Measurements from ENCODE around the gene SLC37A2. TPM values are rescaled to one million over a fixed set of nuclear protein-coding genes. Genes with fewer than 3 reads are reported as not detected.

The SLC37A2 gene
- total RNA-seq: 0.17 and 0.70 TPM in 2 replicates

GRCh38 chr11:125062931-125063428, at the start of gene SLC37A2:
Gene SLC37A2 (plus strand): TSS chr11:125063305. CDS start chr11:125063368, 63 bp downstream.

DNA sequence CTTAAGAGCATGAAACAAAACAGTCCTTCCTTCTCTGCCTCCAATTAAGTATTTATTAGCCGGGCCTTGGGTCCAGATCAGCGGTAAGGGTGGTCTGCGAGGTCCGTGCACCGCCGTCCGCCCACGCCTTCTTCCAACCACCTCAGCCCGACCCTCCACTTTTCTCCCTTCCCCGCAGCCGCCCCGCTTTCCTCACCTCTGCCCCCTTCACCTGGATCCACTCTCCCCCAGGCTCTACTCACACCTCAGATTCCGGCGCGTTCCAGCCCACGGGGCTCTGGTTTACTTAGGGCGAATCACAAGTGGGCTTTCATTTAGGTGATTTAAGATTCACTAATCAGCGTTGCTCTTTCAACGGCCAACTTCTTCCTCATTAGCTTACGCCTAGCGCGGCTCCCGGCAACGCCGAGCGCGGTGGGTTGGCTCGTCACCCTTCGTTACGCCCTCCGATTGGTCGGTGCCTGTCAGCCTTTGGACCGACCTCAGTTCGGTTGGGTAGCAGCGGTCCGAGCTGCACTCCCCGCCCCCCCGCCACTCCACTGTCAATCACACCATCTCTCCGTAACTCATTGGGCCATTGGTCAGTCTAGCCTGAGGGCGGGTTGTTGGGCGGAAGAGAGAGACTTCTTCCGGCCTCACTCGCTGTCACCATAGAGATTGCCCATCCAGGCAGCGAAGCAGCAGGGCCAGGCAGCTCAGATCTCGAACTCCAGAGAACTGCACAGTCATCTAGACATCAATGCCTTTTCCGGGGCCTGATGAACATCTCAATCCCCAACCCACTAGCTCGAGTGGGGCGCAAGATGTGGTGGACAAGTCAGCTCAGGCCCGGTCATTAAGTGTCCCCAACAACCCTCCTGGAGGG, 48.5 kb downstream of the SLC37A2 start, which contains the start of gene TMEM218:
Gene TMEM218, minus strand, starts transcription at position 284 of the 865 bp plus-strand sequence. CDS start 9,385 bp downstream, outside the sequence.

Other genes with a start within 250 kb of the SLC37A2 start
- 16.0 and 36.2 TPM in 2 replicates for gene ROBO3, start 197.9 kb upstream of the SLC37A2 start, total RNA-seq
- 4.3 and 13.4 TPM in 2 replicates for gene ROBO4, start 165.4 kb upstream of the SLC37A2 start, total RNA-seq
- not detected in 2 replicates for gene HEPN1, start 144.1 kb upstream of the SLC37A2 start, total RNA-seq
- gene HEPACAM, start 127.3 kb upstream of the SLC37A2 start, total RNA-seq: not detected in 2 replicates
- gene CCDC15, start 109.1 kb upstream of the SLC37A2 start, total RNA-seq: 1.0 and 1.1 TPM in 2 replicates
- gene TMEM218, start 48.3 kb downstream of the SLC37A2 start, total RNA-seq: 19.9 and 22.1 TPM in 2 replicates
- 5.9 and 8.2 TPM in 2 replicates for gene PKNOX2, start 101.4 kb downstream of the SLC37A2 start, total RNA-seq